ENCODE data around the gene DST.

Gene DST

DNA sequence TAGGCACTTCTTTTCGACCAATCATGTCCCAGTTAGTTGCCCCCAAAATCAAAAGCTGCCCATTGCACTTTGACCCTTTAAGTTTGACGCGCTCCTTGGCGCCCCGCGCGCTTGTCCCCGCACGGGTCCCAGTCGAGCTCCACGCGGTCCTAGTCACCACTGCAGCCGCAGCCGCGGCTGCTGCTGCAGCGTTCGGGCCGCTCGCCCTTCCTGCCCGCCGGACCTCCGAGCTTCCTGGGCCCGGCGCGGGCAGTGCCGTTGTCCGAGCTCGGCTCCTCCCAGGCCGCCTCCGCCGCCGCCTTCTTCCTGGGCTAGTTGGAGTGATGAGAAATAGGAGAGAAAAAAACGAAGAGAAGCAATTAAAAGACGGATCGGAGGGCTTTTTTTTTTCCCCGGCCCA is 209.6 kb downstream of the DST start:
- no peak for DNase-seq (ENCODE audit: low read depth)

GRCh38 chr6:56432194-56432593 is 210.5 kb downstream of the DST start:
- DNase-seq (ENCODE audit: low read depth): no peak

DNA sequence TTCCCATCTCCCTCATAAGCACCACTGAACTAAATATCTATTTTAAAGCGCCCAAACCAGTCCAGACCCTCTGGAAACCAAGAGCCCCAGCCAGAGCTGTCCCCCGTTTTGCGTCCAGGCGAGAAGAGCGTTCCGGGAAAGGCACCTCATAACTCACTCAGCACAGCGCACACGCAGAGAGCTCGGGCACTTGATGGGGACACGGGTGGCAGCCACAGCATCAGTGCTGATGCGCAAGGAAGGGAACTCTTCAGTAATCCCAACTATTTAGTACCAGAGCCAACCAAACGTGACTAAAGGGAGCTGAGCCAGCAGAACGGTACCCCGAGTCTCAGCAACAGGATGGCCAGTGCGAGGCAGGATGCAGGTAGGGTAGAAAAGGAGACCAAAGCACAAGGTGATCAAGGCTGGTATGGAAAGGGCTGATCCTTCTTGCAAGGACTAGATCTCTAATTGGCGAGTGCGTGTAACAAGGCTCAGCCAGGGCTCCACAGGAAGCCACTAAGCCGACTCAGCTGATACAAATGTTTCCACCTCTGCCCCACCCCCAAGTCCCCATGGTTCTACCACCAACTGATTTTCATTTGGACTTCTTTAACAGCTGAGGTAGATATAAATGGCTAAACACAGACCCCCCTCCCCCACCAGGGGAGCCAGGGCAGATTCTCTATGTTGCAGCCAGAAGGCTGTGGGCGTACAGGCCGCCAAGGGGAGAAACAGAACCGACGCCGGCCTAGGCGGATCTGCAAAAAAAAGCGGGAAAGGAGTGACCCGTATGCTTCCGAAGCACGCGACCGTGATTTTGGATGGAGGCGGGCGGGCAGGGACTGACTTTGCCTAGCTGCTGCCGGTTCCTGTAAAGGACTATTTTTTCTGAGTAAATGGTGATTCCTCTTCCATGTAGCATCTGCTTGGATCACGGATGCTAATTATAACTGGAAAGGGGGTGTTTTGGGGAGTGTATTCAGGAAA is 211.8 kb downstream of the DST start:
- DNase-seq (ENCODE audit: low read depth): no peak

DNA sequence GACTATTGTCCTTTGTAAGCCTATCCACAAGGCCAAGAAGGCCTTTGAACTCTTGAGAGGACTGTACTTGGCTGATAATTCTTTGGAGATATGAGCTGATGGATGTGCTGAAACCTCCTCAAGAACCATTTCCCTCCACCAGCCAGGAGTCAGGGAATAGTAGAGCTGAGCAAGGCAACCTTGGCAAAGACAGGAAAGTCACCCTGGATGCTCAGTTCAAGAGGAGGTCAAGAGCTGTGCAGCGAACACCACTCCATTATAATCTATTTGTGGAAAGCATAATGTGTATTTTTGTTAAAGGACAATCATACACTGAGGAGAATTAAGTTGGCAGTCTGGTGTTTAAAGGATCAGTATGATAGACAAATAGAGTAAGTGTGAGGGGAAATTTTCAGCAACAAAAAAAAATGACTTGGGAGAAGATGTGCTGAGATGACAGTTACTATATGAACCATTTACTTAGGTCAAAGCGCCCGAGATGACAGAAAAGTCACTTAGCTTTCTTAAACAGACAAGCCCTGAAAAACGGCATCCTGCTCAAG is 218.1 kb downstream of the DST start:
- DNase-seq (ENCODE audit: low read depth): no peak

DNA sequence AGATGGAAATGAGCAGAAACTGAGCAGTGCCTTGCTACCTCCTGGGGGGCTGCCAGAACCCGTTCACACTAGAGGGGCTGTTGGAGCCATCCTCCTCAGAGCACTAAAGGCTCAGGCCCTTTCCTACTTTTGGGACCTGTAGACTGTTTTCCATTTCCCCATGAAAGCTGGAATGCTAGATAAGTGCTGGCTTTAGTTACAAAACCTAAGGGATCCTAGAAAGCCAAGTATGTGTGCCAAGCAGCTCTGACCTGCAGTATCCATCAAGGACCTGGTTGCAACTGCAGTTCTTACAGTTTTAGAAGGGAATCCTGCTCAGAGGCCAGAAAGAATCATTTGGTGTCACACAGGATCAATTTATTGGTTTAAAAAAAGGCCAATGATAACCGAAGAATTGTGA is 218.6 kb downstream of the DST start:
- DNase-seq (ENCODE audit: low read depth): no peak

- DNase-seq (ENCODE audit: low read depth): no peak
Observed at GRCh38 chr6:56420296-56420695, 222.4 kb downstream of the DST start.

DNA sequence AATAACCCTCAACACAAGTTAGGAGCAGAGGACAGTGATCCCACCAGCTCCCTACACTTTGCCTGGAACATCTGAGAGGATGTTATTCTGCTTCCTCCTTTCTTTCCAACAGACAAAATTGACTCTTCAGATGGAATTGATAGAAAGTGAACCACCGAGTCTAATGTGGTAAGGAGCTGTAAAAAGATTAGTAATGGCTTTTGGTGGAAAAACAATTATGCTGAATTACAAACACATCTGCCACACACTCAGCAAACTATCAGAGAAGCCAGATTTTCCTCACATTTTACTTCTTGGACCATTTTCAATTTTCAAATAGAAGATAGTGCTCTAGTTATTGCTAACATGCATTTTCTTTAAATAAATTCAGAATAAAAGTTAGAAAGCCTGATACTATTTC is 223.5 kb downstream of the DST start:
- DNase-seq (ENCODE audit: low read depth): no peak

GRCh38 chr6:56417823-56418222 is 224.9 kb downstream of the DST start:
- no peak for DNase-seq (ENCODE audit: low read depth)

DNA sequence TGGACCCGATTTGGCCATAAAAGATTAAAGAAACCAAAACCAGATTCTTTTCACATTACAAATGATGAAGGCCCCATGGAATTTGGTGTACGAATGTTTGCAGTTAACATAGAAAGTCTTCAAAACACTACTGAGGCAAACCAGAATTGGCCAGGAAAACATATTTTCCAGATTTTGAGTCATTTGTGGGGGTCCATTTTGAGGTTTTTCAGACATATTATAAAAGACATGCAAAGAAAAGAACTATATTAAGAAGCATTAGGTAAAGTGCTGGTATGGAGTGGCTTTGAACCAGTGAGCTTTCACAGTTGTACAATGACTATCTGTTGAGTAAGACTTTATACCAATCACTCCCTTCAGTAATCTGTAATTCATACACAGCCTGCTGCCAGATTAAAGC is 226.4 kb downstream of the DST start:
- DNase-seq (ENCODE audit: low read depth): no peak

- DNase-seq (ENCODE audit: low read depth): no peak
Observed at GRCh38 chr6:56408976-56409375, 233.7 kb downstream of the DST start.

Data from stimulated activated CD8-positive, alpha-beta memory T cell treated with anti-CD3 and anti-CD28 coated beads, Interleukin-15, amount 100 ng/mL, for 1 hour (primary cell).